HG03558 (cell line): Measurements from ENCODE around the gene CA5A.
"Not testable (repeated sequence)": the region's sequence is repeated elsewhere in the genome, so short reads cannot be mapped to it uniquely, and the experiment has no call there.

ENCODE experiments used
- ATAC-seq: cut with Tn5 transposase; IDR thresholded peaks from one replicate; pipeline ENCODE4 v1.9.1; 2021; ENCODE audit warnings: moderate number of reproducible peaks; ENCODE audit not compliant: unreplicated experiment; ENCODE audit errors: extremely low read depth

Gene CA5A

GRCh38 chr16:87936375-87937230, at the start of gene CA5A:
Gene CA5A (minus strand): TSS chr16:87936529. CDS start chr16:87936450, 79 bp downstream.
- no peak for ATAC-seq

DNA sequence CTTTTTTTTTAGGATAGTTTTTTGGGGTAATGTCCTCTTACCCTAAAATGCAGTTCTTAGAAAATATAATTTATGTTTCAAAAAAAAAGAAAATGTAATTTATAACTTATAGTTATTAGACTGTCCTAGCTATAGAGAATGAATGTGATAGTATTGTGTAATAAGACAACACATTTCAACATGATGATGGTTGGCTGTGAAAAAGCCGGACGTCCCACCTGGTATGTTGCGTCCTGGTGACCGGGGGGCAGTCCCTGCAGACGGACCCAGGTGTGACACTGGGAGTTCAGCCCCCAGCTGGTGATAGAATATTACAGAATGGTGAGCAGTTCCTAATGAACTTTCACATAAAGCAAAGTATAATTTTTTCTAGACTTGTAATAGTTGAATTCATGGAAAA, 49.2 kb upstream of the CA5A start:
- ATAC-seq, result not testable (repeated sequence)

DNA sequence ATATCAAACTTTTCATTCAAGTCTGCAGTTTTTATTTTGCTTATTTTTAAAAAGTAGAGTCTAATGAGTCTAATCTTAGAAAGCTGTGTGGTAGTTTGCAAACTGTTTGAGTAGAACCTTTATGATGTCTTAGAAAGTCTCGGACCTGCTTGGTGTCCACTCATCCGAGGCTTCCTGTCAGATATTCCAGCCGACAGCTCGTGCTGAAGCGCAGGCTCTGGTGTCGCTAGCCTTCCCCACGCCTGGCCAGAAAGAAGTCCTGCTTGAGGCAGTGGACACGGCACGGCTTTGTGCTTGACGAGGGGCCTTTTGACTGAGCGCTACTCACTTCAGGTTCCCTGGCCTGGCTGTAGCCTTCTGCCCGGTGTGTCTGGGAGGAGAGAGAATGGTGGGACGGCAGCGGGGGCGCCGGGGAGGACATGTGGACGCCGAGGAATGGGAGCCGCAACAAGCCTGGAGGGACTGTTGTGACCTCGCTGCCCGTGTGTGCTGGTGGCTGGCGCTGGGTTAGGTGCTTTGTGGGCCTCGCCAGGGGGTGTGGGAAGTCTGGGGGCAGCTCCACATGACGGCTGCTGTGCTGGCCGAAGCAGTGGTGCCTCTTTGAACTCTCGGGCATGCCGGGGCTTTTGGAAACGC, 48.4 kb upstream of the CA5A start:
- no peak for ATAC-seq

DNA sequence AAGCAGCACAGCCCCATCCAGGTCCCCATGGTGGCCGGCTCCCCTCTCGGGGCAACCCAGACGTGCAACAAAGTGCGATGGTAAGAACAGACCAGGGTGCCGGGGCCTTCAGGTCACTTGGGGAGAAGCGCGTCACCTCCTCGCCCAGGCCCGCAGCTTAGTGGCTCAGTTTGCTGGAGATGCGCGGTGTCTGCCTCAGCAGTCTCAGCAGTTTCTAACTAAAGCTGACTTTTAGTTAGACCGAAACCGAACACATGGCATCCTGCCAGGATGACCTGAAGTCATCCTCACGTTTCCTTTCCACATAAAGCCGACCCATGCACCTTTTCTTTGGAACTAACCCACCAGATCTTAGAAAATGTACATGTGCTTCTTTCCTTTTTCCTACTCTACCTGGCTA, 47.9 kb upstream of the CA5A start:
- not testable (repeated sequence) for ATAC-seq

DNA sequence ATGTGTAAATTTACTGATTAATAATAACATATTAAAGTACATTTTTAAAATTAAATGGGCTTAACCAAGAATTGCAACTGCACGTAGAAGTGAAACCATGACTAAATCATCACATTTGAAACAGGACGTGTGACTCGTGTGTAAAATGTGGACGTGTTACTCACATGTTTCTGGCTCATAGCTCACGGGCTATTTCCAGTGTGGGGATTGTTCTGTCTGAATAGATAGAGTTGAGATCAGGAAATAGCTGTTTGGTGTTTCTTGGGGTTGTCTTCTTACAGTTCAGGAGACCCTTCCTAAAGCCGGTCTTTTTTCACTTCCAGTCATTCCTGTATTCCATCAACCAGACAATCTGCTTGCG, 47.4 kb upstream of the CA5A start:
- ATAC-seq, result not testable (repeated sequence)

DNA sequence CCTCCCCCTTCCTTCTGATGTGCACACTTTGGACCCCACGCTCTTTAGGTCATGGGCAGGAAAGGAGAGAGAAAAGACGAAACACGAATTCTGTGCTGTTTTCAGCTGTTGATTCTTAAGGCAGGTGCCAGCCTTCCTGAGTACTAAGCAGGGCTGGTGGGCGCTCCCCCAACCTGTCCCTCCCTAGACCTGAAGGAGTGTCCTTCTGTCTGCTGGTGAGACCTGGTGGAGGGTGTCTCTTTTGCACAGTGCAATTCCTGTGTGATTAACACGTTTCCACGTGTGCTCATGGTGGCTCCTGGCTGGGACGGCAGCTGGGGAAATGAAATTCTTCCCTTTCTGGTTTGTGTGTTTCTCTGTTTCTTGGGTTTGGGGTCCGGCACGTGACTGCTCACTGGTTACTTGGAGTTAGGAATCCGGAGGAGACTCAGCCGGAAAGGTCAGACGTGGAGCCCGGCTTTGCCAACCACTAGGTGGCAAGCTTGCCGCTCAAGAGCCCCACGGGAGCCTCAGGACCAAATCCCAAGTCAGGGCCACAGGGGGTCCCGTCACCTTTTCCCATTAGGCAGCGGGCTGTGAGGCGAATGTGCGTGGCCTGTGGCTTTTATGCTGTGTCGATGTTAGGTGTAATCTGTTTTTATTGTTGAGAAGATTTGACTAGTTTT, 46.9 kb upstream of the CA5A start:
- not testable (repeated sequence) for ATAC-seq

DNA sequence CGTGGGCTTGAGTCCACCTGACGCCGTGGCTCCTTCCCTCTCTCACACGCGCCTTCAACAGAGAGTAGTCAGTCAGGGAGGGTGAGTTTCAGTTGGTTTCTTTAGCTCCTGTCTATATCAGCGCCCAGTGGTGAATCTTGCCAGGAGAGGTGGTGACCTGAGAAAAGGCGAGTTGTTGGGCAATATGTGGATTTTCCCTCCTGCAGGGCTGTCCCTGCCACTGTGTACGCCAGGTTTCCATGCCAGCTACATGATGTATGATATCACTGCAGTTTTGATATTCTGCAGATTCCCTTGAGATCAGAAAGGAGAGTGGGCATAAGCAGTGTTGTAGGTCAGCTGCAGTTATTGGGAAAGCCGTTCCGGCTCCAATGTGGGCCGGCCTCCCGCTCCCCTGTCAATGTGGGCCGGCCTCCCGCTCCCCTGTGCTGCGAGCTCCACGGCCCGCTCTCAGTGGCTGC, 46.3 kb upstream of the CA5A start:
- ATAC-seq, result no peak

GRCh38 chr16:87981376-87981775, 45.0 kb upstream of the CA5A start:
- not testable (repeated sequence) for ATAC-seq

GRCh38 chr16:87979911-87980630, 43.7 kb upstream of the CA5A start:
- ATAC-seq, result not testable (repeated sequence)

GRCh38 chr16:87979352-87979751, 43.0 kb upstream of the CA5A start:
- no peak for ATAC-seq

DNA sequence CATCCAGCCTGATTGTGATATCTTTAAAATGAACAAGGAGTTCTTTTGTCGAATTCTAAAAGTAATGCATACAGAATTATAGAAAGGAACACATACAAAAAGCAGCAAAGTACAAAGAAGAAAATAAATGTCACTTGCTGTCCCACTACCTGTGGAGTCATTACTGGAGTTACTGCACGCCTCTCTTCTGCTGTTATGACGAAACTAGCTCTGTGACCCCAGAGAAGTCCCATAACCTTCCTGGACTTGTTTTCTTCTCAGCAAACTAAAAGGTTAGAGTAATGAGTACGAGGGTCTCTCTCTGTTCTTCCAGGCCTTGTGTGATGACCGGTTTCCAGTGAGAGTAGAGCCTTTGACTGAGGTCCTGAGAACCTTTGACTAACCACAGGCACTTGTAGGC, 41.8 kb upstream of the CA5A start:
- ATAC-seq, result no peak

DNA sequence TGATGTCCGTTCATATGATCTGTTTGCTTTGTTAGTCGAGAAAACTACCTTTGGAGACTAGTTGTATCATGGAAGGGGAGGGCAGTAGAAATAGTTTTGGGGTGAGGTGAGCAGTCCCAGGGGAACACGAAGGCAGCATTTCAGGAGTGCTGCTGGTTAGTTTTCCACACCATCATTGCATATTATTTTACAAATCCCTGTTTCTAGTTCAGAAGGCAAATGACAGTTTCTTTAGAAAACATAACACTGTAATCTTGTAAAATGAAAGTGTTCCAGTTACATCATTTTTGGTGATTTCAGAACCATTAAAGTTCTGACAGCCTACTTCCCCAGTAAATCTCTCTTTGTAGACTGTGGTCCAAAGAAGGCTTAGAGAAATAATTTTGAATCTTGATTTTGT, 40.3 kb upstream of the CA5A start:
- no peak for ATAC-seq

DNA sequence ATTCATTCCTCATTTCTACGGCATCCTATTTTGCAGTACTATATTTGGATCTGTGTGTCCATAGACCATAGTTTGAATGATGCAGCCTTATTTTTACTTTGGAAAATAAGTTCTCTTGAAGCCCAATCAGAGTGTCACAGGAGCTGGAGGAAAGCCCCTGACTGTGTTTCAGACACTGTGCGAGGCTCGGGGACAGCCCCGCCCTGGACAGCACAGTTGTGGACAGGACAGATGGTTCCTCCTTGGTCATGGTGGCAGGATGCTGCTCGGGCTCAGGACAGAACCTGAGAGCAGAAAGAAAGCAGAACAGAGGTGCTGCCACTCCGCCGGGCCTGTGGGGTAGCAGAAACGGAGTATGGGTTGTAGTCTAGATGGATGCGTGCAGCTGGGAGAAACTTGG, 37.8 kb upstream of the CA5A start:
- no peak for ATAC-seq

DNA sequence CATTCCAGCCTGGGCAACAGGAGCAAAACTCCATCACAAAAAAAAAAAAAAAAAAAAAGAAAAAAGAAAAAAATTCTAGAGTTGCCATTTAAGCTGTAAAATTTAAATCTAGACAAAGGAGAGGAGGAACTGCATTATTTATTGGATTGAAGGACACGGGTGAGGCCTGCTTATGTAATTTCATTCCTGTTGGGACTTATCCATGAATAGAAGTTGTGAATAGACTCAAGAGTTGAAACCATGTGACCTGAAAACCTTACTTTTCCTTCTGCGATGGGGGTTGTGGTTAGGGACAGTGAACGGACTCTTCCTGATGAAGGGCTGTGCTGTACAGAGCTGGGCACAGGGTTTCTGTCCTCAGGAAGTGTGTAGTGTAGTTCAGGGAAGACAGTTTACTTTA, 37.4 kb upstream of the CA5A start:
- ATAC-seq, result no peak

GRCh38 chr16:87971933-87972332, 35.6 kb upstream of the CA5A start:
- no peak for ATAC-seq

DNA sequence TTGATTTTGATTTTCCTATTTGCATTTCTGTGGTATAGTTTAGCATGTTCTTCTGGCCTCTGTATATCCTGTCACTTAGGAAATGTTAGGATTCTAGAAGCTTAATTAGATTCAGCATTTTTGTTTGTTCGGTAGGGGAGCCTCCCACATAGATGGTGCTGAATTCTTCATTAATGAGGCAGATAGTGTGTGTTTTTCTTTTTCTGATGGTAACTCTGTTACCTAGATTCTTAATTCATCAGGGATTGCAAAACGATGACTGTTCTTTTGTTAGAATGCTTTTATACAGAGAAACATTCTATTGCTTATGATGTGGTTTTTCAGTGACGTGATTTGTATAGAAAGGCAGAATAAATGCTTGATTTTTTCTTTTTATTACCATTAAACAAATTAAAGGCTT, 33.9 kb upstream of the CA5A start:
- no peak for ATAC-seq

DNA sequence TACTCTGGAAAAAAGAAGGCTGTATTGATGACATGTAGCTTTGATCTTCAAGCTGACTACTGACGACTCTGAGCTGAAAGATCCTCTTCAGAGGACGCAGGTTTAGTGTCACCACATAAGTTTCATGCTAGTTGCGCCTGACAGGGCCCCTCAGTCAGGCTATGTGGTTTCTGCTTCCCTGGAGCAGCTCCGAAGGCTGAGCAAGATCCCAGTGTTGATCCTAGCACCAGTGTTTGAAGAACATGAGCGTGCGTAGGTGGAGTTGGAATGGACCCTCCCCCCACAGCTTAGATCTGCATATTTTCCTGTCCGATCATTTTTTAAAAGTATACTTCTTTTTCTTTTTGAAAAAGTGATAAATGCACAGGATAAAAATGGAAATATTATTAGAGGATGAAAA, 32.2 kb upstream of the CA5A start:
- ATAC-seq, result no peak

DNA sequence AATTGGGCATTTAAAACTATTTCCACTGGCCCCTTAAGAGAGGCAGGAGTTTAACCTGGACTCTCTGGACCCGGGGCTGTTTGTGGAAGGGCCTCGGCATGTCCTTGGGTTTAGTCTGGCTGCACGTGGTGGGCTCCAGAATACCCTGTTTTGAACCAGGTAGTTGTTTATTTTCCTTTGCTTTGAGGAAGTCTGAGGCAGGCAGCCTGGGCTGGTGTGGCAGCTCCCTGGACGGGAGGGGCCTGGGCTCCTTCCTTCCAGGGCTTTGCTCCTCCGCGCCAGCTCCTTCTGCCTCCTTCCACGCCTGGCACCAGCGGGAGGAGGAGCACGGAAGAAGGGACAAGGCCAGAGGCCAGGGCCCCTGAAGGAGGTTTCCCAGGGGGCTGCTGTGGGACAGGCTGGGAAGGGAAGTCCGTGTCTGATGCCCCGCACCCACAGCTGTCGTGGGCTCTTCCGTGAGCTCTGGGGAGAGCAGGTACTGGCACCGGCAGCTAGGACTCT, 30.4 kb upstream of the CA5A start:
- ATAC-seq, result no peak

DNA sequence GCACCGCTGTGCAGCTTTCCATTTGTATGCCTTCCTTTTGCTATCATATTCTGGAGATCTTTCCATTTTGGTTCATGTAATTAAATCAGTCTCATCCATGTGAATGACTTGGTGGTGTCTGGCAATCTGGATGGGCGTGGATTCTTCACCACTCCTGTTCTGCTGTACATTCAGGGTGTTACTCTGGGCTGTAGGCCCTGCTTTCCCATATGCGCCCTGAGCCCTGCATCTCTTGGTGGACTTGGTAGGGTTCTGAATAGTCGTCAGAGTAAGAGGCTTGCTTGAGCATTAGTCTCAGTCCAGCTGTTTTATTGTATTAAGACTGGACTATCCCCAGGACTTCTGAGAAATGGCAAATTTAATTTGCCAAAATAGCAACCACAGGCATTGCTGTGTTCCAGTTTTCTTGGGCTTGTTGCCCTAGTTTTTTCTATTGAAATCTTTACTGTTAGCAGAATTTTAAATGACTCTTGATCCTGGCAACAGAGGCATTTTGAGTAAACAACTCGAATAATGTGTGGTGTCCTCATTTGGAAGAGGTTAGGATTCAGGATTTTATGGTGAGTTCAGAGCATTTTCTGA, 29.8 kb upstream of the CA5A start:
- no peak for ATAC-seq

- no peak for ATAC-seq
Measured at GRCh38 chr16:87965417-87965816, 29.1 kb upstream of the CA5A start.
